OCI-LY7 (cell line): ENCODE data around the gene OAS1. TPM values are rescaled to one million over a fixed set of nuclear protein-coding genes. Genes with fewer than 3 reads are reported as not detected.

Source experiments
- BruUV-seq: library from RNA; stranded (reverse); fragments of 400-500 nt; replicated peaks from 2 replicates; lab custom pipeline; 2021; lab: Mats Ljungman, UMichigan
- CTCF ChIA-PET: fragments of 300-600 bp; sonication (Branson Sonifier 250); formaldehyde crosslinking; loops from one replicate; lab custom pipeline; 2022; ENCODE audit warnings: antibody characterized with exemption; ENCODE audit not compliant: unreplicated experiment; lab: Charles Lee
- POLR2A ChIA-PET: fragments of 300-600 bp; sonication (Branson Sonifier 250); formaldehyde crosslinking; loops from one replicate; lab custom pipeline; 2022; ENCODE audit warnings: antibody characterized with exemption; lab: Charles Lee
- DNase-seq: peaks from one replicate; pipeline ENCODE4 v3.0.0-alpha.2; 2015; ENCODE audit warnings: low spot score
- H2AFZ ChIP-seq: fragments of 200-600 bp; sonication (generic), shearing (Covaris generic); 2 replicates; pipeline ENCODE4 v1.6.1; 2014; ENCODE audit warnings: mild to moderate bottlenecking, antibody characterized with exemption, low read length, moderate library complexity
- H3K27ac ChIP-seq: fragments of 200-600 bp; sonication (generic); 2 replicates; pipeline ENCODE4 v1.5.1; 2014; ENCODE audit warnings: mixed run types, low read depth, mild to moderate bottlenecking, moderate library complexity, low read length, inconsistent platforms; ENCODE audit not compliant: poor library complexity, severe bottlenecking
- H3K36me3 ChIP-seq: fragments of 200-600 bp; sonication (generic); 2 replicates; pipeline ENCODE4 v1.6.1; 2014; ENCODE audit warnings: mild to moderate bottlenecking, antibody characterized with exemption, low read length, moderate library complexity, mixed read lengths; ENCODE audit not compliant: insufficient read depth
- H3K4me1 ChIP-seq: fragments of 200-600 bp; sonication (generic); 2 replicates; pipeline ENCODE4 v1.5.1; 2014; ENCODE audit warnings: mild to moderate bottlenecking, low read length; ENCODE audit not compliant: insufficient read depth, poor library complexity, severe bottlenecking
- H3K4me2 ChIP-seq: fragments of 200-600 bp; sonication (generic); 2 replicates; pipeline ENCODE4 v1.6.1; 2014; ENCODE audit warnings: mild to moderate bottlenecking, low read length
- H3K4me3 ChIP-seq: fragments of 200-600 bp; sonication (generic); 2 replicates; pipeline ENCODE4 v1.5.1; 2014; ENCODE audit warnings: mild to moderate bottlenecking, low read depth, low read length; ENCODE audit not compliant: poor library complexity, severe bottlenecking
- H3K79me2 ChIP-seq: fragments of 200-600 bp; sonication (generic); 2 replicates; pipeline ENCODE4 v1.6.1; 2016; ENCODE audit warnings: low read depth, mild to moderate bottlenecking, low read length, moderate library complexity, mixed read lengths; ENCODE audit not compliant: insufficient read depth
- H3K9me2 ChIP-seq: fragments of 200-600 bp; sonication (generic); 2 replicates; pipeline ENCODE4 v1.6.1; 2016; ENCODE audit warnings: mild to moderate bottlenecking, low read length, mixed read lengths; ENCODE audit not compliant: insufficient read depth
- H3K9me3 ChIP-seq: fragments of 200-600 bp; sonication (generic); 2 replicates; pipeline ENCODE4 v1.6.1; 2014; ENCODE audit warnings: mild to moderate bottlenecking, mixed run types, low read length, mixed read lengths
- H4K20me1 ChIP-seq: fragments of 200-600 bp; sonication (generic); 2 replicates; pipeline ENCODE4 v1.6.1; 2014; ENCODE audit warnings: mild to moderate bottlenecking, antibody characterized with exemption, low read length, moderate library complexity, mixed read lengths; ENCODE audit not compliant: insufficient read depth
- CTCF ChIP-seq: fragments of 200-600 bp; sonication (generic); conservative IDR thresholded peaks from 2 replicates; pipeline ENCODE4 v1.5.1; 2014; ENCODE audit warnings: mild to moderate bottlenecking, antibody characterized with exemption, low read length, moderate library complexity, mixed read lengths
- EZH2phosphoT487 ChIP-seq: fragments of 200-600 bp; sonication (generic); IDR thresholded peaks from 2 replicates; pipeline ENCODE4 v1.6.1; 2018; ENCODE audit warnings: low read depth, borderline replicate concordance, mild to moderate bottlenecking, mixed run types, antibody characterized with exemption, low read length, moderate library complexity, mixed read lengths
- intact Hi-C: fragments of 100-400 bp; cut with micrococcal nuclease; formaldehyde crosslinking; loops from one replicate; pipeline ENCODE4 v1.10.0; 2022; ENCODE audit not compliant: unreplicated experiment
- total RNA-seq, 2 experiments: library from RNA; depleted of rRNA in 1 of 2; stranded (reverse); fragments of >200 nt in 1 of 2; shearing (Covaris generic) in 1 of 2; gene quantifications; 2 replicates each; pipeline ENCODE4 v1.2.3, GENCODE V29; 2014 to 2022

The OAS1 gene
- total RNA-seq, 2 experiments from 2014 or later, result 49.6 to 56.3 TPM

DNA sequence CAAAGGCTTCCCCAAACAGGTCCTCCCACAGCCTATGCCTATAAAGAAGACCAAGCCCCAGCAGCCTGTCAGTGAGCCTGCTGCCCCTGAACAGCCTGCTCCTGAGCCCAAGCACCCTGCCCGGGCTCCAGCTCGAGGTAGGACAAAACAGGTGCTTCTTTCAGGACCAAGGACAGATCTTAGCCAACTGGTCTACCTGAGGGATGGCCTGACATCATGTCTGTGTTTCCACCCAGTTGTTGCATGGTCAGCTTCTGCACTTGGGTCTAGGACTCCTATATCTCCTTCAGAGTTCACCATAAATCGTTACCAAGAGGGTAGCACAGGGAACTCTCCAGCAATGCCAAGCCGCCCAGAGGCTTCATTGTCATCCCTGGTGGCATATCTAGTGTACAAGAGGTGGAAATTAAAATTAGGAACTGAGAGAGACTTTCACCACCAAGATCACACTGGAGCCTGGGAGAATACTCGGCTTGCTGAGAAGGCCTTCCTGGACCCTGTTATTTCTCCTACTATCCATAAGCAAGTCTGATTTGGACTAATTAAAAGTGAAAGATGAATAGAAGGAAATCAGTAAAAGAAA lies 38.2 kb upstream of the OAS1 start:
- H3K4me3 ChIP-seq, result no peak overlapping the region
- no peak overlapping the region for H3K27ac ChIP-seq
- peak; percentile 44 for DNase-seq
- H3K9me2 ChIP-seq, result no peaks in the 10 kb centered on the region
- no peaks in the 10 kb centered on the region for H3K36me3 ChIP-seq
- TF ChIP-seq CTCF (no peak), EZH2phosphoT487 (no peak)
- ChIA-PET CTCF (no interaction called here), POLR2A (no interaction called here)
- no peaks in the 10 kb centered on the region for H4K20me1 ChIP-seq
- H3K9me3 ChIP-seq, result no peaks in the 10 kb centered on the region
- H3K79me2 ChIP-seq, result no peaks in the 10 kb centered on the region
- H3K4me2 ChIP-seq, result no peak overlapping the region
- intact Hi-C loops, result no loop called here
- BruUV-seq, result no TSS peak
- no peak overlapping the region for H2AFZ ChIP-seq
- H3K4me1 ChIP-seq, result peaks cover 8% of the 10 kb centered on the region

GRCh38 chr12:112869091-112869490 lies 37.7 kb upstream of the OAS1 start:
- Histone ChIP-seq H3K36me3 (no peaks in the 10 kb centered on the region), H3K79me2 (no peaks in the 10 kb centered on the region), H3K4me3 (no peak overlapping the region), H3K4me2 (no peak overlapping the region), H3K27ac (no peak overlapping the region), H3K4me1 (peaks cover 8% of the 10 kb centered on the region), H3K9me3 (no peaks in the 10 kb centered on the region), H3K9me2 (no peaks in the 10 kb centered on the region), H4K20me1 (no peaks in the 10 kb centered on the region), H2AFZ (no peak overlapping the region)
- ChIA-PET POLR2A (no interaction called here), CTCF (no interaction called here)
- intact Hi-C loops, result no loop called here
- no peak for DNase-seq
- BruUV-seq, result no TSS peak
- no peak for TF ChIP-seq CTCF
- TF ChIP-seq EZH2phosphoT487, result no peak

- no peak overlapping the region for H3K27ac ChIP-seq
- peaks cover 8% of the 10 kb centered on the region for H3K4me1 ChIP-seq
- no TSS peak for BruUV-seq
- no peak overlapping the region for H3K4me3 ChIP-seq
- no peak overlapping the region for H2AFZ ChIP-seq
- ChIA-PET CTCF (no interaction called here), POLR2A (interaction anchor here (0.6 kb wide), 1 partner anchor 327 kb away, joined by 4 read pairs; no protein-coding TSS in a partner anchor)
- no peak for DNase-seq
- intact Hi-C loops, result no loop called here
- no peaks in the 10 kb centered on the region for H3K79me2 ChIP-seq
- TF ChIP-seq EZH2phosphoT487 (no peak), CTCF (no peak)
- no peaks in the 10 kb centered on the region for H3K9me2 ChIP-seq
- H3K4me2 ChIP-seq, result no peak overlapping the region
- H3K9me3 ChIP-seq, result no peaks in the 10 kb centered on the region
- H3K36me3 ChIP-seq, result no peaks in the 10 kb centered on the region
- no peaks in the 10 kb centered on the region for H4K20me1 ChIP-seq
These were observed 37.0 kb upstream of the OAS1 start for GRCh38 chr12:112869778-112870177.
